Adrenal gland (tissue), 5 donors: ENCODE measurements around the gene ADORA2A.

Experiments used
- CTCF ChIP-seq, 6 experiments: fragments of 450-650 bp in 4 of 6; fragments of 200-600 bp in 2 of 6; sonication (generic) in 1 of 6; IDR thresholded peaks; 1 replicate in 5 of 6; 2 replicates in 1 of 6; pipeline versions ENCODE4 v1.5.1 to v1.8.0; 2016 to 2021; ENCODE audit warnings: antibody characterized with exemption in 6 of 6, mild to moderate bottlenecking in 2 of 6, moderate library complexity in 1 of 6
- POLR2A ChIP-seq, 2 donors: fragments of 450-650 bp; IDR thresholded peaks; one replicate each; pipeline ENCODE4 v1.6.1; 2017; ENCODE audit warnings: antibody characterized with exemption in 2 of 2, mild to moderate bottlenecking in 2 of 2, moderate library complexity in 1 of 2
- donor health status: DM: no; HTN: no; CAD: no.

- no peak for TF ChIP-seq CTCF (IDR thresholded peaks at IDR 0.05)
- TF ChIP-seq POLR2A (IDR thresholded peaks at IDR 0.05), result no peak
These were observed 45.9 kb downstream of the ADORA2A start for GRCh38 chr22:24473284-24473683.
